HepG2 (cell line): ENCODE data around the gene MYO9A. TPM values are rescaled to one million over a fixed set of nuclear protein-coding genes. Genes with fewer than 3 reads are reported as not detected.

Source experiments
- ATAC-seq: fragments of 200-7000 bp; cut with Tn5 transposase; 3 replicates; pipeline ENCODE4 v1.9.1; 2020; ENCODE audit warnings: mild to moderate bottlenecking, moderate library complexity
- BruUV-seq: library from RNA; stranded (reverse); fragments of 400-500 nt; replicated peaks from 2 replicates; lab custom pipeline; 2021; lab: Mats Ljungman, UMichigan
- CTCF ChIA-PET: fragments of 300-600 bp; formaldehyde crosslinking; extraction: SDS; loops from one replicate; lab custom pipeline; 2021; ENCODE audit warnings: low total read pairs, inconsistent platforms, low intra/inter-chr PET ratio; lab: Yijun Ruan, JAX
- POLR2A ChIA-PET: fragments of 350-600 bp; sonication (Branson Sonifier 250); formaldehyde crosslinking; loops from one replicate; lab custom pipeline; 2020; ENCODE audit warnings: antibody characterized with exemption, inconsistent platforms; lab: Yijun Ruan, JAX
- DNase-seq: peaks from one replicate; pipeline ENCODE4 v3.0.0-alpha.2; 2015; ENCODE audit warnings: low spot score
- FAIRE-seq: peaks from 3 replicates; lab custom pipeline; 2011; peaks lifted over from hg19 to GRCh38; lab: Jason Lieb, UNC
- H2AFZ ChIP-seq: one replicate; pipeline ENCODE4 v1.6.1; 2011; ENCODE audit warnings: low read length, inconsistent platforms
- H3K27ac ChIP-seq: fragments of 300-600 bp; 3 replicates; pipeline ENCODE4 v1.8.0; 2011; ENCODE audit warnings: mixed run types, mild to moderate bottlenecking, mixed read lengths, low read length, inconsistent platforms; ENCODE audit not compliant: insufficient read depth; ENCODE audit errors: extremely low read length
- H3K27me3 ChIP-seq, 2 experiments: fragments of 200-600 bp in 1 of 2; 2 replicates in 1 of 2; 3 replicates in 1 of 2; pipeline versions ENCODE4 v1.6.0 to v1.8.0; 2011; ENCODE audit warnings: low read length in 2 of 2, mild to moderate bottlenecking in 2 of 2, moderate library complexity in 2 of 2, inconsistent platforms in 1 of 2; ENCODE audit not compliant: insufficient read depth in 2 of 2, control insufficient read depth in 1 of 2
- H3K36me3 ChIP-seq, 2 experiments: fragments of 200-600 bp in 1 of 2; replicated peaks in 1 of 2; 2 replicates in 1 of 2; 3 replicates in 1 of 2; pipeline versions ENCODE4 v1.5.1 to v1.8.0; 2011; ENCODE audit warnings: low read length in 2 of 2, inconsistent platforms in 1 of 2; ENCODE audit not compliant: insufficient read depth in 2 of 2, control insufficient read depth in 1 of 2
- H3K4me1 ChIP-seq: 2 replicates; pipeline ENCODE4 v1.5.1; 2012; ENCODE audit warnings: low read length, inconsistent platforms; ENCODE audit not compliant: insufficient read depth
- H3K4me2 ChIP-seq: 2 replicates; pipeline ENCODE4 v1.6.0; 2011; ENCODE audit warnings: low read depth, low read length, inconsistent platforms
- H3K4me3 ChIP-seq, 3 experiments: fragments of 200-600 bp in 1 of 3; sonication (generic), shearing (Covaris generic) in 1 of 3; replicated peaks in 1 of 3; 2 replicates each; pipeline ENCODE4 v1.5.1; 2011 to 2016; ENCODE audit warnings: low read length in 3 of 3, inconsistent platforms in 2 of 3, low read depth in 2 of 3, mild to moderate bottlenecking in 2 of 3, control low read depth in 1 of 3, mixed read lengths in 1 of 3; ENCODE audit not compliant: insufficient read depth in 1 of 3
- H3K79me2 ChIP-seq: one replicate; pipeline ENCODE4 v1.6.1; 2011; ENCODE audit warnings: low read length, inconsistent platforms; ENCODE audit not compliant: insufficient read depth
- H3K9ac ChIP-seq: 2 replicates; pipeline ENCODE4 v1.6.0; 2011; ENCODE audit warnings: mild to moderate bottlenecking, low read depth, low read length, inconsistent platforms; ENCODE audit not compliant: insufficient read depth
- H3K9me3 ChIP-seq: 2 replicates; pipeline ENCODE4 v1.5.1; 2012; ENCODE audit warnings: mild to moderate bottlenecking, low read length
- H4K20me1 ChIP-seq: 2 replicates; pipeline ENCODE4 v1.6.0; 2011; ENCODE audit warnings: inconsistent platforms, mild to moderate bottlenecking, low read length, moderate library complexity; ENCODE audit not compliant: insufficient read depth
- AKAP8 ChIP-seq: sonication (generic); formaldehyde crosslinking; IDR thresholded peaks from 2 replicates; pipeline ENCODE4 v1.5.1; 2020; ENCODE audit warnings: mild to moderate bottlenecking, missing genetic modification reagents
- KLF16 ChIP-seq, 2 experiments: sonication (generic) in 1 of 2; formaldehyde crosslinking in 1 of 2; IDR thresholded peaks; 2 replicates each; pipeline versions ENCODE4 v1.6.1 to v1.8.0; 2016 to 2023; ENCODE audit warnings: missing genetic modification reagents in 2 of 2, missing compliant biosample characterization in 1 of 2
- MAFG ChIP-seq: sonication (generic); formaldehyde crosslinking; IDR thresholded peaks from 2 replicates; pipeline ENCODE4 v1.5.1; 2020; ENCODE audit warnings: mild to moderate bottlenecking, missing genetic modification reagents
- MAZ ChIP-seq, 2 experiments: sonication (generic) in 1 of 2; formaldehyde crosslinking in 1 of 2; IDR thresholded peaks; 2 replicates each; pipeline versions ENCODE4 v1.5.0 to v1.6.1; 2012 to 2020; ENCODE audit warnings: low read depth in 2 of 2, mild to moderate bottlenecking in 2 of 2, borderline replicate concordance in 1 of 2, improper control_type of control experiment in 1 of 2, low read length in 1 of 2, missing genetic modification reagents in 1 of 2, moderate library complexity in 1 of 2
- MXD3 ChIP-seq: IDR thresholded peaks from 2 replicates; pipeline ENCODE4 v1.6.1; 2016; ENCODE audit warnings: mild to moderate bottlenecking, missing biosample characterization, missing genetic modification reagents
- ZBTB21 ChIP-seq: sonication (generic); formaldehyde crosslinking; IDR thresholded peaks from 2 replicates; pipeline ENCODE4 v1.4.0; 2020; ENCODE audit warnings: missing genetic modification reagents
- ZFP36L1 ChIP-seq: sonication (generic); formaldehyde crosslinking; IDR thresholded peaks from 2 replicates; pipeline ENCODE4 v1.8.0; 2022; ENCODE audit warnings: mild to moderate bottlenecking, missing genetic modification reagents, moderate library complexity
- ZFP36L2 ChIP-seq: sonication (generic); formaldehyde crosslinking; IDR thresholded peaks from 2 replicates; pipeline ENCODE4 v1.4.0; 2020; ENCODE audit warnings: missing genetic modification reagents
- ZFYVE20 ChIP-seq: sonication (generic); formaldehyde crosslinking; IDR thresholded peaks from 2 replicates; pipeline ENCODE4 v1.8.0; 2023; ENCODE audit warnings: low read depth, mild to moderate bottlenecking, moderate library complexity, missing genetic modification reagents, borderline replicate concordance
- ZNF260 ChIP-seq: sonication (generic); formaldehyde crosslinking; IDR thresholded peaks from 2 replicates; pipeline ENCODE4 v1.4.0; 2020; ENCODE audit warnings: missing genetic modification reagents, low read depth, mild to moderate bottlenecking, borderline replicate concordance
- ZNF660 ChIP-seq: sonication (generic); formaldehyde crosslinking; IDR thresholded peaks from 2 replicates; pipeline ENCODE4 v1.5.1; 2020; ENCODE audit warnings: mild to moderate bottlenecking, low read depth, missing genetic modification reagents, borderline replicate concordance
- ZNF670 ChIP-seq: sonication (generic); formaldehyde crosslinking; IDR thresholded peaks from 2 replicates; pipeline ENCODE4 v1.8.0; 2022; ENCODE audit warnings: mild to moderate bottlenecking, missing genetic modification reagents, borderline replicate concordance
- WGBS: methylation state at CpG from one replicate; pipeline ENCODE4 v1.1.6; 2017; ENCODE audit warnings: low lambda C conversion rate; 5-methylcytosine and 5-hydroxymethylcytosine counted together
- in situ Hi-C: cut with HindIII; loops from 2 replicates; pipeline ENCODE4 v1.10.0; 2017; ENCODE audit warnings: low pct_unique_long_range_greater_than_20kb; ENCODE audit not compliant: extremely low pct_ligation_motif_present
- intact Hi-C: fragments of 100-400 bp; cut with micrococcal nuclease; formaldehyde crosslinking; loops from one replicate; pipeline ENCODE4 v1.10.0; 2022; ENCODE audit not compliant: unreplicated experiment
- polyA plus RNA-seq, 8 experiments: library from polyadenylated mRNA; depleted of rRNA in 3 of 8; stranded (reverse) in 7 of 8; unstranded in 1 of 8; fragments of >200 nt; fragmentation: Illumina TruSeq in 4 of 8; extraction: Trizol in 4 of 8; gene quantifications; 2 replicates each; pipeline versions ENCODE4 v1.2.1 to v1.2.3, GENCODE V29; 2011 to 2016; ENCODE audit warnings: low read depth in 4 of 8, missing spikeins in 1 of 8, mixed read lengths in 1 of 8; ENCODE audit not compliant: insufficient read depth in 1 of 8
- total RNA-seq, 5 experiments: library from RNA; depleted of rRNA; stranded (reverse); fragments of >200 nt; fragmentation: Illumina TruSeq; extraction: Trizol; gene quantifications; 2 replicates each; pipeline ENCODE4 v1.2.3, GENCODE V29; 2016; ENCODE audit warnings: low read depth in 1 of 5

The MYO9A gene
- total and polyA plus RNA-seq, 2 of the 13 experiments (the other 11 are each of a cell fraction or from before 2014, with no cell fraction given) = 4.8 to 15.3 TPM

DNA sequence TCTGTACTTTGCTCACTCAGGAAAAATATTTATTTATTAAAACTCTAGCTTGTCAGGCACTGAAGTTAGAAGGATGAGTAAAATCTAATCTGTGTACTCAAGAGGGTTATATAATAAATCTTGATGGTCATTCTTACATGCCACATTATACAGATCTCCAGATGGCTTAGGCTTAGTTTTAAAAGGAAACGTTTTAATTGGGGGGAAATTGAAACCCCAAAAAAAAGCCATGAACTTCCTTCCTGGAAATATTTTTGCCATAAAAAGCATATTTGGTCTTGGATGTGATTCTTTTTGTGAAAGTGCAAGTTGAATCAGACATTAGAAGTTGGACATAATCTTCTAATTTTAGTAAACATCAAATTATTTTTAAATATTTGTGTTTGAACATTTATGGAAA is 6.3 kb upstream of the MYO9A start:
- POLR2A ChIA-PET = no interaction called here
- no peak for DNase-seq
- Histone ChIP-seq H3K9ac (no peak overlapping the region), H4K20me1 (no peaks in the 10 kb centered on the region), H3K36me3 (no peaks in the 10 kb centered on the region), H3K9me3 (no peaks in the 10 kb centered on the region), H3K27ac (no peak overlapping the region), H3K4me3 (no peak overlapping the region), H3K27me3 (no peaks in the 10 kb centered on the region), H3K79me2 (no peaks in the 10 kb centered on the region), H3K4me2 (no peak overlapping the region), H3K4me1 (peaks cover 7% of the 10 kb centered on the region; the same call in 1 of the 2 replicates), H2AFZ (no peak overlapping the region)
- FAIRE-seq = no peak
- no TSS peak for BruUV-seq
- intact Hi-C loops (no loop called here), in situ Hi-C loops (no loop called here)
- 20% methylated on average over 1 of the region's 1 CpG for WGBS
- no peak for ATAC-seq
- CTCF ChIA-PET = no interaction called here
- TF ChIP-seq ZFYVE20 (CRISPR knock-in tag) = no peak
- TF ChIP-seq KLF16 (CRISPR knock-in tag; IDR thresholded peaks at IDR 0.05) = no peak
- no peak for TF ChIP-seq MXD3 (CRISPR knock-in tag)
- no peak for TF ChIP-seq AKAP8 (CRISPR knock-in tag)
- TF ChIP-seq ZNF260 (CRISPR knock-in tag) = no peak
- no peak for TF ChIP-seq ZBTB21 (CRISPR knock-in tag)
- TF ChIP-seq ZFP36L2 (CRISPR knock-in tag) = no peak
- TF ChIP-seq MAFG (CRISPR knock-in tag) = no peak
- no peak for TF ChIP-seq ZNF670 (CRISPR knock-in tag)
- no peak for TF ChIP-seq ZFP36L1 (CRISPR knock-in tag)
- TF ChIP-seq MAZ (IDR thresholded peaks at IDR 0.05; ENCODE audit: borderline replicate concordance, low read depth, low read length) = no peak
- no peak for TF ChIP-seq MAZ (CRISPR knock-in tag; IDR thresholded peaks at IDR 0.05; ENCODE audit: low read depth)
- TF ChIP-seq ZNF660 (CRISPR knock-in tag) = no peak
